Nephron (organoid): ENCODE data around the gene SFXN5.

ENCODE experiments used
- H3K27ac Mint-ChIP-seq, 3 experiments: 2 replicates each; pipeline ENCODE4 v1.8.0; 2020; ENCODE audit warnings: mixed read lengths in 3 of 3, mild to moderate bottlenecking in 2 of 3, moderate library complexity in 1 of 3
- H3K27me3 Mint-ChIP-seq: 2 replicates; pipeline ENCODE4 v1.8.0; 2021; ENCODE audit warnings: low read depth, mild to moderate bottlenecking, moderate library complexity, mixed read lengths
- H3K36me3 Mint-ChIP-seq: 2 replicates; pipeline ENCODE4 v1.8.0; 2020; ENCODE audit warnings: low read depth, mixed read lengths
- H3K4me1 Mint-ChIP-seq: 2 replicates; pipeline ENCODE4 v1.8.0; 2020; ENCODE audit warnings: mixed read lengths
- H3K4me3 Mint-ChIP-seq, 3 experiments: 2 replicates each; pipeline ENCODE4 v1.8.0; 2020; ENCODE audit warnings: mild to moderate bottlenecking in 3 of 3, mixed read lengths in 3 of 3, moderate library complexity in 2 of 3
- H3K9me3 Mint-ChIP-seq: 2 replicates; pipeline ENCODE4 v1.8.0; 2020; ENCODE audit warnings: mixed read lengths
- TF ChIP-seq, protein P1 (sequence below), 3 experiments: fragments of 200-600 bp; sonication (generic); IDR thresholded peaks; one replicate each; pipeline ENCODE4 v1.5.0; 2021; ENCODE audit warnings: antibody characterized with exemption in 3 of 3; ENCODE audit not compliant: unreplicated experiment in 3 of 3

The SFXN5 gene

DNA sequence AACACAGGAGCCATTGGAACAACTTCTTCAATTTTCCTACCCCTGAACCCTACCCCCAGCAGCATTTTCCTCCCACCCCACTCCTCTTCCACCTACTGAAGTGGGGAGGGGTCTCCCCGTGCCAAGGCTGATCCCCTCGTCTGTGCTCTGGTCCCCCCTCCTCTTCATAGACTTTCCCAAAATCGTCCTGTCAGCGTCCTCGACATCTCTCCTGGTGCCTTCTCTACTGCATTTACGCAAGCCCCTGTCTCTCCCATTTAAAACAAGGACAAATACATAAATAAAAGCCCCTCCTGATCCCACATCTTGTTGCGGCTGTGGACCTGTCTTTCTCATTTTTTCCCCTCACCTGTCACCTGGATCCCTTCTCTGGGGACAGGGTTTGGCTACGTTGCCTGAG is 112.0 kb downstream of the SFXN5 start:
- Mint-ChIP-seq H3K4me3 (no peak overlapping the region), H3K27me3 (peaks cover 4% of the 10 kb centered on the region), H3K4me1 (peaks cover 17% of the 10 kb centered on the region), H3K36me3 (no peaks in the 10 kb centered on the region), H3K27ac (no peak overlapping the region), H3K9me3 (no peaks in the 10 kb centered on the region)
- TF ChIP-seq, protein P1, sequence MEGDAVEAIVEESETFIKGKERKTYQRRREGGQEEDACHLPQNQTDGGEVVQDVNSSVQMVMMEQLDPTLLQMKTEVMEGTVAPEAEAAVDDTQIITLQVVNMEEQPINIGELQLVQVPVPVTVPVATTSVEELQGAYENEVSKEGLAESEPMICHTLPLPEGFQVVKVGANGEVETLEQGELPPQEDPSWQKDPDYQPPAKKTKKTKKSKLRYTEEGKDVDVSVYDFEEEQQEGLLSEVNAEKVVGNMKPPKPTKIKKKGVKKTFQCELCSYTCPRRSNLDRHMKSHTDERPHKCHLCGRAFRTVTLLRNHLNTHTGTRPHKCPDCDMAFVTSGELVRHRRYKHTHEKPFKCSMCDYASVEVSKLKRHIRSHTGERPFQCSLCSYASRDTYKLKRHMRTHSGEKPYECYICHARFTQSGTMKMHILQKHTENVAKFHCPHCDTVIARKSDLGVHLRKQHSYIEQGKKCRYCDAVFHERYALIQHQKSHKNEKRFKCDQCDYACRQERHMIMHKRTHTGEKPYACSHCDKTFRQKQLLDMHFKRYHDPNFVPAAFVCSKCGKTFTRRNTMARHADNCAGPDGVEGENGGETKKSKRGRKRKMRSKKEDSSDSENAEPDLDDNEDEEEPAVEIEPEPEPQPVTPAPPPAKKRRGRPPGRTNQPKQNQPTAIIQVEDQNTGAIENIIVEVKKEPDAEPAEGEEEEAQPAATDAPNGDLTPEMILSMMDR (IDR thresholded peaks at IDR 0.05; ENCODE audit: unreplicated experiment in 3 of 3), result no peak

DNA sequence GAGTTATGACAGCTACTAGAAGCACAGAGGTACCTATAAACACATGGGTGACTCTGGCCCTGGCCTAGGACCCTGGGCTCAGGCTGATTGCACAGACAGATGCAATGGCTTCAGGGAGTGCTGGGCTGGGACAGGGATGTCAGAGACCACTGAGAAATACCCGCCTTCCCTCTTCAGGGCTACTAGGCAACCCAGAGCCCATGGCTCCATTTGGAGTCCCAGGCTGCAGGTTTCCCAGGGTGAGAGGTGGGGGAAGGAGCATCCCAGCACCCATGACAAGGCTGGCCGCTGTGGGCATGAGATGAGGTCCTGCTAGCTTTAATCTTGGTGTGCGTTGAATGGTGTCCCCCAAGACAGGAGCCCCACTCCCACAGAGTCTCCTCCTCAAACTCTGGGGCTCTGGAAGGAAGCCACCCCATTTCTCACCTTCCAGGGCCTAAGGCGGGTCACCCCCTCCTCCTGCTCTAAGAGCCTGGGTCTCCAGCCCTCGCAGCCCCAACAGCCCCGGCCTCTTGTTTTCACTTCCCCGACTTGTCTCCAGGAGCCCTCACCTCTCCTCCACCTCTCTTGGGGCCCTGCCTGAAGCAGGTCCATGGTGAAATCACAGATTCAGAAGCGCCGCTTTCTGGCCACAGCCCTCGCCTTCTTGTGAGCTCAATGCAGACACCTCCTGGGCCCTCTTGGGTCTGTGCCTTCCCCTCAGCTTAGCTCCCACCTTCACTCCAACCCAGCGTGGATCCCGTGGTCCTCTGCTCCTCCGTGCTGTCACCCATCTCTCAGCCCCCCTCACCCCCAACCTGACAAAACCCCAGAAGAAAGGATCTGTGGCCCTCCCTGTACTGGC is 112.7 kb downstream of the SFXN5 start:
- Mint-ChIP-seq H3K36me3 (no peaks in the 10 kb centered on the region), H3K4me3 (no peak overlapping the region), H3K27ac (no peak overlapping the region), H3K9me3 (no peaks in the 10 kb centered on the region), H3K4me1 (peaks cover 13% of the 10 kb centered on the region), H3K27me3 (peaks cover 4% of the 10 kb centered on the region)
- TF ChIP-seq, protein P1 (IDR thresholded peaks at IDR 0.05; ENCODE audit: unreplicated experiment in 3 of 3), result no peak

DNA sequence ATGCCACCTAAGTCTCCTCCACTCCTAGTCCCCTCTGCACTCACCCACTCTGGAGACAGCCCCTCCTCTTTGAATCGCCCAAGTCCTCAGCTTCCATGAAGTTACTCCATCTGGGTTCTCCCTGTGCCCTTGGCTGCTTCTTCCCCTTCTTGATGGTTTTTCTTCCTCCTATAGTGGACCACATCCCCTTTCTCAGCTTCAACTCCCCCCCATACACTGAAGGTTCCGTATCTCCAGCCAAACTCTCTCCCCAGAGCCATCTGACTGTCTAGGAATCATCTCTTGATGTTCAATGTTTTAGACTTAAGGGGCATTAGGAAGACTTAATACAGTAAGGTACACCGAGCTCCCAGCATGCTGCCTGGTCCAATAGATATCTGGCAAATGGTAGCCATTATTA is 114.6 kb downstream of the SFXN5 start:
- Mint-ChIP-seq H3K4me1 (peaks cover 5% of the 10 kb centered on the region), H3K4me3 (no peak overlapping the region), H3K9me3 (no peaks in the 10 kb centered on the region), H3K27me3 (peaks cover 7% of the 10 kb centered on the region), H3K36me3 (no peaks in the 10 kb centered on the region), H3K27ac (no peak overlapping the region)
- TF ChIP-seq, protein P1 (IDR thresholded peaks at IDR 0.05; ENCODE audit: unreplicated experiment in 3 of 3), result no peak

DNA sequence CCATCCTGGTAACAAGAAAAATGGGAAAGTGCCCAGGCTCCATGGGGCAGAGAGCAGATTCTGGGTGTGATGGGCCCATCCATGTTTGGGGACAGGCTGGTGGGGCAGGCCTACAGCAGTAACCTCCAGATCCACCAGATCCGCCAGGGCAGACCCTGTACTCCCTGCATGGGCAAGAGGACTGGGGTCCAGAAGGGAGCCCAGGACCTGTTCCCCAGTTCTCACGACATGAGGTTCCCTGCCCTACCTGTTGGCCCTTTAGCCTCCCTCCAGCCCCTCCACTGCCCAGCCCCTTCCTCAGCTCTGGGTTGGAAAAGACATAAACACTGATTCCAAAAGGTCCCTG is 115.5 kb downstream of the SFXN5 start:
- Mint-ChIP-seq H3K4me1 (peaks cover 5% of the 10 kb centered on the region), H3K36me3 (no peaks in the 10 kb centered on the region), H3K4me3 (no peak overlapping the region), H3K9me3 (no peaks in the 10 kb centered on the region), H3K27ac (no peak overlapping the region), H3K27me3 (peaks cover 7% of the 10 kb centered on the region)
- TF ChIP-seq, protein P1 (IDR thresholded peaks at IDR 0.05; ENCODE audit: unreplicated experiment in 3 of 3), result no peak

DNA sequence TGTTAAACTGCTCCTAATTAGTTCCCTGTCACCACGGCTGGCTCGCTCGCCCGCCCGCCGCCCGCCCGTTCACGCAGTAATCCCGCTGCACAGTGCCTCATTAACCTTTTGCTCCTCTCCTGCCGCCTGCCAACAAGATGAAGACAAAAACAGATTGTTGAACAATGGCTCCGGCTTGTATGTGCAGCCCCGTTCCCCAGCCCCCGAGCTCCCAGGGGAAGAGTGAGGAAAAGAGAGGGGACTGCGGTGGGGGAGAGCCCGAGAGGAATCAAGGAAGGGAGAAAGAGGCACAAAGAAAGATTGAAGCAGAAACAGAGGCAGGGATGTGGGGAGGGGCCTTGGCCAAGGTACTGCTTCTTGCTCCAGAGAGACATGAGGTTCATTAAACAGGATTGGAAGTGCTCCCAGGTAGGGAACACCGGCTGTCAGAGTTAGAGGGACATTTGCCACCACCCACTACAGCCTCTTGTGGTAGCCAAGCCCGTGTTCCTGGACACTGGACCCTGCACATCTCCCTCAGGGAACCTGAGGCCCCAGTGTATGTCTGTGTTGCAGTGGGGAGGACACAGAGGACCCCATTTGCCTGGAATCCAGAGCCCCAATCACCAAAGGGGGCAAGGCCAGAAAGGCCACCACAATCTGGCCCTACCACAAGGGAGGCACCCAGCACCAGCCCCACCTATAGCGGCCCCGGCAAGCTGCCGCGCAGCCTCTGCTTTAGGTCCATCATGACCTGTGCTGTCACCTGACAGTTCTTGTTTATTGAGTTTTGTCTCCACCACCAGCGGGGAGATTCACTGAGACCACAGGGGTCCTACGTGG is 116.1 kb downstream of the SFXN5 start:
- Mint-ChIP-seq H3K27ac (no peak overlapping the region), H3K9me3 (no peaks in the 10 kb centered on the region), H3K4me3 (no peak overlapping the region), H3K27me3 (peaks cover 6% of the 10 kb centered on the region), H3K4me1 (peaks cover 5% of the 10 kb centered on the region), H3K36me3 (no peaks in the 10 kb centered on the region)
- TF ChIP-seq, protein P1 (IDR thresholded peaks at IDR 0.05; ENCODE audit: unreplicated experiment in 3 of 3), result no peak
